Bronchial epithelial cell (primary cell): ENCODE results near the gene PRKCQ. TPM values are rescaled to one million over a fixed set of nuclear protein-coding genes. Genes with fewer than 3 reads are reported as not detected.

ENCODE experiments used
- DNase-seq: peaks from one replicate; pipeline ENCODE4 v3.0.0-alpha.2; 2010; ENCODE audit warnings: low read depth
- FAIRE-seq: peaks from 2 replicates; lab custom pipeline; 2011; peaks lifted over from hg19 to GRCh38; lab: Jason Lieb, UNC
- H3K27me3 ChIP-seq: 2 replicates; pipeline ENCODE4 v1.5.1; 2011; ENCODE audit warnings: low read length; ENCODE audit not compliant: control insufficient read depth, insufficient read depth
- H3K36me3 ChIP-seq: 2 replicates; pipeline ENCODE4 v1.5.1; 2011; ENCODE audit warnings: low read length; ENCODE audit not compliant: control insufficient read depth, insufficient read depth
- H3K4me3 ChIP-seq: 2 replicates; pipeline ENCODE4 v1.5.1; 2011; ENCODE audit warnings: mild to moderate bottlenecking, low read depth, low read length, control low read depth
- total RNA-seq: library from RNA; depleted of rRNA; stranded (reverse); fragments of >200 nt; gene quantifications from 2 replicates; pipeline ENCODE4 v1.2.1, GENCODE V29; 2014
- TF ChIP-seq, protein P1 (sequence below): IDR thresholded peaks from 2 replicates; pipeline ENCODE4 v1.5.1; 2011; ENCODE audit warnings: mild to moderate bottlenecking, moderate library complexity, low read length, control low read depth, inconsistent platforms; ENCODE audit not compliant: insufficient read depth, severe bottlenecking

Gene PRKCQ
- total RNA-seq, 1 donor from 2014 or later = 2.1 TPM

DNA sequence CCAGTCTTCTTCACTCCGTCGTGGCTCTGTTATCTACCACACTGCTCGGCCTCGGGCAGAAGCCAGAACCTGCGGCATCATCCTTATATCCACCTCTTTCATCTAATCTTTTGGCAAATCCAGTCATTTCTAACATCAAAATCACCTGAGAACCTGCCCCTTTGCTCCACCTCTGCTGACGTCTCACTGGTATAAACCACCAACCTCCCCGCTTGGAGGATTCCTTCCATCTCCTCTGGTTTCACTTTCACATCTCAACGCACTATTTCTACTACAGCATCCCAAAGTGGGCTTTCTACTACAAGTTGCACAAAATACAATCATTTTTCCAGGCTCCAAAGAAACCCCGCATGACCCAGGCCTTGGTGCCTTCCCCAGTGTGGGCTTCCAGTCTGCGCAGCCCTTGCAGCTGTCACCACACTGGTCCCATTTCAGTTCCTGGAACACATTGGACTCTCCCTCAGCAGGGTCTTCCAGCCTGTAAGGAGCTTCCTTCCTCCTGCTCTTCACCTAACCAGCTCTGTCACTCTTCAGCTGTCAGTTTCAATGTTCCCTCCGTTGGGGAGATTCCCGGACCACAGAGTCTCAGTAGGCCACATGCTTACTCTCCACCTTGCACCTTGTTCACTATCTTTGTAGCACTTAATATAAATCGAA is 85.0 kb downstream of the PRKCQ start:
- no peaks in the 10 kb centered on the region for H3K27me3 ChIP-seq
- no peak for FAIRE-seq
- H3K36me3 ChIP-seq = no peaks in the 10 kb centered on the region
- no peak for DNase-seq
- no peak overlapping the region for H3K4me3 ChIP-seq
- TF ChIP-seq, protein P1, sequence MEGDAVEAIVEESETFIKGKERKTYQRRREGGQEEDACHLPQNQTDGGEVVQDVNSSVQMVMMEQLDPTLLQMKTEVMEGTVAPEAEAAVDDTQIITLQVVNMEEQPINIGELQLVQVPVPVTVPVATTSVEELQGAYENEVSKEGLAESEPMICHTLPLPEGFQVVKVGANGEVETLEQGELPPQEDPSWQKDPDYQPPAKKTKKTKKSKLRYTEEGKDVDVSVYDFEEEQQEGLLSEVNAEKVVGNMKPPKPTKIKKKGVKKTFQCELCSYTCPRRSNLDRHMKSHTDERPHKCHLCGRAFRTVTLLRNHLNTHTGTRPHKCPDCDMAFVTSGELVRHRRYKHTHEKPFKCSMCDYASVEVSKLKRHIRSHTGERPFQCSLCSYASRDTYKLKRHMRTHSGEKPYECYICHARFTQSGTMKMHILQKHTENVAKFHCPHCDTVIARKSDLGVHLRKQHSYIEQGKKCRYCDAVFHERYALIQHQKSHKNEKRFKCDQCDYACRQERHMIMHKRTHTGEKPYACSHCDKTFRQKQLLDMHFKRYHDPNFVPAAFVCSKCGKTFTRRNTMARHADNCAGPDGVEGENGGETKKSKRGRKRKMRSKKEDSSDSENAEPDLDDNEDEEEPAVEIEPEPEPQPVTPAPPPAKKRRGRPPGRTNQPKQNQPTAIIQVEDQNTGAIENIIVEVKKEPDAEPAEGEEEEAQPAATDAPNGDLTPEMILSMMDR = no peak

DNA sequence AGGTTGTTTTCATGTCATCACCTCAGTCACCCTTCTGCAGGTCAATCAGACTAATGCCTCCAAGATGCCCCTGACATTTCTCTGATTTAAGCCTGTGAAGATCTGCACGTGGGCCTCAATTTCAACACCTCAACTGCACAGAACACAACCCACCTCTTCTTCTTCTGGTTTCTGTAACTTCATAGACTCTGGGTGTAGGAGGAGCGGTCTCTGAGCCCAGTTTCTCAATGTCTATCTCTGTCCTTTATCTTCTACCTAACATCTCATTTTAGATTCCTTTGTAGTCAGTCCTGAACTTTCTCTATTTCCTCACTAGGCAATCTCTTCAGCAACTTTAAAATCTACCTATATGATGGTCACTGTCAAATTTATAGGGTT is 85.6 kb downstream of the PRKCQ start:
- DNase-seq (no peak), FAIRE-seq (no peak)
- TF ChIP-seq, protein P1 = no peak
- Histone ChIP-seq H3K27me3 (no peaks in the 10 kb centered on the region), H3K4me3 (no peak overlapping the region), H3K36me3 (no peaks in the 10 kb centered on the region)

DNA sequence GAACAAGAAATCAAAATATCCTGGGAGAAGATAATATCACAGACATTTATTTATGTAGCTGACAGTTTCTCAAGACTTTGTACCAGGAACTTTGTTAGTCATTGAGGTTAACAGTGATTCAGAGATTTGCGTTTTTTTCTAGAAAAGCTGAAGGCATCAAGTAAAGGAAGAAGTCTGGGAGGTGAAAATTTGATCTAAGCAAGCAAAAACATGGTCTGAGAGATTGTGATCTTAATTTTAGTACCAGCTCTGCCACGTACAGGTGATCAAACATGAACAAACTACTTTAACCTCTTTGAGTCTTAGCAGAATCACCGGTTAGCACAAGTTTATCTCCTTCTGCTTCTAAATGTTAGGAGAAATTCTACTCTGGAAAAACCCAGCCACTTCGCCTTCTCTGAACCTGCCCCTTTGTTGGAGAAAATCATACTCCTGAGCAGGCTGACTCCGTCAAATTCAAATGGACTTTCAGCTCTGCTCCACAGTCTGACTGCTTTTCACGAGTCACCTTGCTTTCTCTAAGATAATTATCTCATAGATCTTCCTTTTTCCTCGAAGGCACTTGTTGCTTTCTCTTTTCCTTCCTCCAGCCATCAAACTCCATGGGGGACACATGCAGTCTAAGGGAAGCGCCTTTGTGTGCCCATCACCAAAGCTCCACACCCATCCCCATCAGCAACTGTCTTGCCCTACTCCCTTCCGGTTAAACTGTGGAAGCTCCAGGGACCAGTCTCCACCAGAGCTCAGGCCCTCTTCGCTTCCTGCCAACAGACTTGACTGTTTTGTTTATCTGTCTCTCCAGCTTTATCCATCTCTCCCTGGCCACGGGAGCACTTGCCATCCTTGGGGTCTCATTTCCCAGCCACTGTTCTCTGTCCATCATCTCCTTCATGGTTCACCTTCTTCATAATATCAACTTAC is 86.3 kb downstream of the PRKCQ start:
- no peaks in the 10 kb centered on the region for H3K27me3 ChIP-seq
- H3K4me3 ChIP-seq = no peak overlapping the region

DNA sequence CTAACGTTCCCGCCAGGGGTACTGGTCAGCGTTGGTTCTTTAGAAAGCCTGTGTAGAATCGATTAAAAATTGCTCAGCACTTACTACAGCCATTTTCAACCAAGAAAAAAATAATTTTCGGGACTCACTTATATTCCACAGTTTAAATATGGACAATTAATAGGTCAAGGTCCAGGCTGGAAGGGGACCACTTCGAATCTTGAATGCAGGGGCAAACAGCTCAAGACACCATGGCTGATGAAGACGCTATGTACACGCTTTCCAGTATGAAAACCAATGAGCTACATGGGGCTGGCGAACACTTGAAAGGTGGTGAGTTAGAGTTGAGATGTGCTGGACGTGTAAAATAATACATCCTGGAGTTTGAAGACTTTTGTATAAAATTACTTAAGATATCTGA is 87.2 kb downstream of the PRKCQ start:
- DNase-seq (no peak), FAIRE-seq (no peak)
- TF ChIP-seq, protein P1 = no peak
- Histone ChIP-seq H3K27me3 (no peaks in the 10 kb centered on the region), H3K36me3 (no peaks in the 10 kb centered on the region), H3K4me3 (no peak overlapping the region)

More for the DNA sequence above, 86.3 kb downstream of the PRKCQ start:
- H3K36me3 ChIP-seq = no peaks in the 10 kb centered on the region
- TF ChIP-seq, protein P1 = no peak
- DNase-seq = peak; percentile 93
- FAIRE-seq = peak; percentile 7

DNA sequence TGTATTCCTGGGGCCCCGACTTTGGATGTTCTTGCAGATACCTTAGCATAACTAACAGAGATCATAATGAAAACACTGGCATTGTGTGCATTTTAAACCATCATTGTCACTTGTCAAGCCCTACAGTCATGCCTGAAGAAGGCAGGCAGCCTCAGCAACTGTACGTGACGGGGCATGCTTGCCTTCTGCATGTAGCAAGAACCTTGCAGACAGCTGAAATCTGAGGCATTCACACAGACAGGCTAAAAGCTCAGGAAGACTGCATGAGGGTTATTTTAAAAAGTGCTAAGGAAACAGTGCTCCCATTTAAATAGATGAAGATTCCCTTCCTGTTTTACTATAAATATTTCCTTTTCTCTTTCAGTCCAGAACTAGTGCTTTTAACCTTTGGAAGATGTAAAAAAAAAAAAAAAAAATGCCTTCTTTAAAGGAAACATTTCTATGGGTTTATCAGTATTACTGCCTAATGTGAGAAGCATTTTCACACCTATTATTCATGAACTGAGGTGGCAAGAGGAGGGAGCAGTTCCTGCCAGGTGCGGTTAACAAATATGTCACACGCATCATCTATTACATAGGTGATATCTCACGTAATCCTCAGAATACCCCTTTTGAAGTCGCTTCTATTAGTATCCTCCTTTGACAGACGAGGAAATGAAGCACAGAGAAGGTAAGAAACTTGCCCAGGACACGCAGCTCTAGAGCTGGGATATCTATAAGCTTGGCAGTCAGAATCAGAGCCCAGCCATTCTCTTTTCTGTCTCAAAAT is 88.1 kb downstream of the PRKCQ start:
- Histone ChIP-seq H3K4me3 (no peak overlapping the region), H3K27me3 (no peaks in the 10 kb centered on the region), H3K36me3 (no peaks in the 10 kb centered on the region)
- TF ChIP-seq, protein P1 = no peak
- FAIRE-seq (peak; percentile 85), DNase-seq (peak; percentile 95)
